CD8-positive, alpha-beta memory T cell (primary cell): Measurements from ENCODE around the gene P4HA2. TPM values are rescaled to one million over a fixed set of nuclear protein-coding genes. Genes with fewer than 3 reads are reported as not detected.
A peak's percentile ranks its signal among the peaks of the same experiment; 100 is the strongest.

Experiments
- CTCF ChIA-PET: fragments of 350-600 bp; sonication (Branson Sonifier 250); formaldehyde crosslinking; loops from one replicate; lab custom pipeline; 2021; ENCODE audit warnings: antibody characterized with exemption; lab: Charles Lee
- POLR2A ChIA-PET: fragments of 350-600 bp; sonication (Branson Sonifier 250); formaldehyde crosslinking; loops from one replicate; lab custom pipeline; 2021; ENCODE audit warnings: antibody characterized with exemption; lab: Charles Lee
- DNase-seq, 5 donors: peaks; one replicate each; pipeline versions ENCODE4 v3.0.0 to v3.0.0-alpha.2; 2020 to 2022; ENCODE audit warnings: mixed read lengths in 1 of 5
- H3K27ac ChIP-seq: one replicate; pipeline ENCODE4 v1.7.0; 2013; ENCODE audit warnings: low read depth, mild to moderate bottlenecking, low read length, moderate library complexity
- H3K27me3 ChIP-seq: 2 replicates; pipeline ENCODE4 v1.7.0; 2013; ENCODE audit warnings: low read length, mild to moderate bottlenecking; ENCODE audit not compliant: insufficient read depth, poor library complexity, severe bottlenecking
- H3K36me3 ChIP-seq: 2 replicates; pipeline ENCODE4 v1.7.0; 2013; ENCODE audit warnings: mild to moderate bottlenecking, low read length, moderate library complexity; ENCODE audit not compliant: insufficient read depth
- H3K4me1 ChIP-seq: 2 replicates; pipeline ENCODE4 v1.7.0; 2013; ENCODE audit warnings: mild to moderate bottlenecking, low read length, moderate library complexity; ENCODE audit not compliant: insufficient read depth
- H3K4me3 ChIP-seq: 2 replicates; pipeline ENCODE4 v1.7.0; 2013; ENCODE audit warnings: mild to moderate bottlenecking, low read length
- H3K9me3 ChIP-seq: 2 replicates; pipeline ENCODE4 v1.7.0; 2013; ENCODE audit warnings: mild to moderate bottlenecking, low read length
- H3K27ac Mint-ChIP-seq, 8 donors: one replicate each; pipeline ENCODE4 v1.8.0; 2020 to 2021; ENCODE audit warnings: mixed read lengths in 8 of 8, mild to moderate bottlenecking in 6 of 8, inconsistent platforms in 3 of 8, moderate library complexity in 3 of 8
- H3K27me3 Mint-ChIP-seq, 2 donors: one replicate each; pipeline ENCODE4 v1.8.0; 2020 to 2021; ENCODE audit warnings: mixed read lengths in 2 of 2, mild to moderate bottlenecking in 1 of 2, moderate library complexity in 1 of 2
- H3K36me3 Mint-ChIP-seq, 3 donors: one replicate each; pipeline ENCODE4 v1.8.0; 2020 to 2021; ENCODE audit warnings: mixed read lengths in 3 of 3, inconsistent platforms in 1 of 3, mild to moderate bottlenecking in 1 of 3
- H3K4me1 Mint-ChIP-seq, 3 donors: one replicate each; pipeline ENCODE4 v1.8.0; 2020 to 2021; ENCODE audit warnings: mixed read lengths in 3 of 3, inconsistent platforms in 1 of 3, mild to moderate bottlenecking in 1 of 3
- H3K4me3 Mint-ChIP-seq, 7 donors: one replicate each; pipeline ENCODE4 v1.8.0; 2020 to 2021; ENCODE audit warnings: mixed read lengths in 7 of 7, mild to moderate bottlenecking in 6 of 7, moderate library complexity in 4 of 7, inconsistent platforms in 2 of 7
- H3K9me3 Mint-ChIP-seq, 5 donors: one replicate each; pipeline ENCODE4 v1.8.0; 2020 to 2022; ENCODE audit warnings: mixed read lengths in 5 of 5, mild to moderate bottlenecking in 3 of 5, moderate library complexity in 2 of 5, inconsistent platforms in 1 of 5
- polyA plus RNA-seq: library from polyadenylated mRNA; unstranded; fragments of 300-500 nt; fragmentation: Illumina TruSeq; gene quantifications from one replicate; pipeline ENCODE4 v1.2.3, GENCODE V29; 2021
- total RNA-seq, 2 experiments: library from RNA; stranded (reverse); gene quantifications; one replicate each; pipeline ENCODE4 v1.2.3, GENCODE V29; 2021

The P4HA2 gene
- total RNA-seq, result 1 to 10 TPM; 7.2 to 7.9 TPM
- polyA plus RNA-seq, result not detected

GRCh38 chr5:132227485-132228240 lies at the start of gene P4HA2:
P4HA2 (minus strand) TSS chr5:132227853; CDS start chr5:132218626, 9,227 bp downstream.
- Mint-ChIP-seq H3K4me3 (peak within 1 kb of the TSS; percentile 21 to 72 (median 67)), H3K36me3 (no peaks in the 10 kb centered on the region), H3K4me1 (peaks cover 3 to 17% (median 16%) of the 10 kb centered on the region in 3 donors), H3K27me3 (peaks cover 15 to 37% of the 10 kb centered on the region in 2 donors), H3K27ac (peak within 1 kb of the TSS in 1 of 8 donors; percentile 26), H3K9me3 (no peaks in the 10 kb centered on the region)
- ChIA-PET CTCF (interaction anchor here (1.0 to 1.1 kb wide), 2 partner anchors 10 to 12 kb away, joined by 3 to 4 read pairs; no protein-coding TSS in a partner anchor), POLR2A (no interaction called here)
- Histone ChIP-seq H3K27me3 (no peaks in the 10 kb centered on the region), H3K4me3 (peak within 1 kb of the TSS; percentile 7), H3K4me1 (peaks cover 14% of the 10 kb centered on the region), H3K9me3 (no peaks in the 10 kb centered on the region), H3K27ac (peak within 1 kb of the TSS; percentile 53), H3K36me3 (no peaks in the 10 kb centered on the region)
- peak in 1 of 5 donors; percentile 19 for DNase-seq

- Histone ChIP-seq H3K9me3 (no peaks in the 10 kb centered on the region), H3K4me1 (no peaks in the 10 kb centered on the region), H3K36me3 (no peaks in the 10 kb centered on the region), H3K4me3 (no peak overlapping the region), H3K27ac (no peak overlapping the region), H3K27me3 (no peaks in the 10 kb centered on the region)
- ChIA-PET CTCF (interaction anchor here (1.2 kb wide), 1 partner anchor 212 kb away, joined by 3 read pairs; no protein-coding TSS in a partner anchor), POLR2A (no interaction called here)
- peaks cover 16 to 31% of the 10 kb centered on the region in 2 donors for H3K27me3 Mint-ChIP-seq
- H3K4me1 Mint-ChIP-seq, result peaks cover 3 to 8% (median 7%) of the 10 kb centered on the region in 3 donors
- no peaks in the 10 kb centered on the region for H3K36me3 Mint-ChIP-seq
- H3K27ac Mint-ChIP-seq, result no peak overlapping the region
- DNase-seq, result no peak
- no peak overlapping the region for H3K4me3 Mint-ChIP-seq
- H3K9me3 Mint-ChIP-seq, result no peaks in the 10 kb centered on the region
These were observed 49.6 kb upstream of the P4HA2 start for GRCh38 chr5:132277256-132277655.

GRCh38 chr5:132275367-132276220 lies 47.9 kb upstream of the P4HA2 start:
- no peaks in the 10 kb centered on the region for H3K27me3 ChIP-seq
- H3K27ac ChIP-seq, result no peak overlapping the region
- Mint-ChIP-seq H3K4me1 (peaks cover 3 to 14% (median 9%) of the 10 kb centered on the region in 3 donors), H3K4me3 (no peak overlapping the region), H3K36me3 (no peaks in the 10 kb centered on the region), H3K27me3 (peaks cover 19 to 34% of the 10 kb centered on the region in 2 donors), H3K9me3 (no peaks in the 10 kb centered on the region), H3K27ac (no peak overlapping the region)
- CTCF ChIA-PET, result interaction anchor here (1.0 kb wide), 1 partner anchor 18 kb away, joined by 4 read pairs; no protein-coding TSS in a partner anchor
- no peaks in the 10 kb centered on the region for H3K9me3 ChIP-seq
- no peak for DNase-seq
- no peak overlapping the region for H3K4me3 ChIP-seq
- H3K36me3 ChIP-seq, result no peaks in the 10 kb centered on the region
- POLR2A ChIA-PET, result no interaction called here
- H3K4me1 ChIP-seq, result no peaks in the 10 kb centered on the region

- peaks cover 16 to 28% of the 10 kb centered on the region in 2 donors for H3K27me3 Mint-ChIP-seq
- POLR2A ChIA-PET, result no interaction called here
These were observed 46.6 kb upstream of the P4HA2 start for GRCh38 chr5:132274050-132274792.

GRCh38 chr5:132273631-132274030 lies 46.0 kb upstream of the P4HA2 start:
- Histone ChIP-seq H3K4me1 (no peaks in the 10 kb centered on the region), H3K27me3 (no peaks in the 10 kb centered on the region), H3K4me3 (no peak overlapping the region), H3K9me3 (no peaks in the 10 kb centered on the region), H3K36me3 (no peaks in the 10 kb centered on the region), H3K27ac (no peak overlapping the region)
- no peak for DNase-seq
- Mint-ChIP-seq H3K27me3 (peaks cover 16 to 28% of the 10 kb centered on the region in 2 donors), H3K4me1 (peaks cover 3 to 14% (median 9%) of the 10 kb centered on the region in 3 donors), H3K9me3 (no peaks in the 10 kb centered on the region), H3K36me3 (no peaks in the 10 kb centered on the region), H3K4me3 (no peak overlapping the region), H3K27ac (no peak overlapping the region)
- CTCF ChIA-PET, result interaction anchor here (1.1 to 2.3 kb wide), 7 partner anchors 8 to 227 kb away, joined by 3 to 10 read pairs (median 5); no protein-coding TSS in a partner anchor
- POLR2A ChIA-PET, result no interaction called here

More at GRCh38 chr5:132274050-132274792, 46.6 kb upstream of the P4HA2 start:
- Histone ChIP-seq H3K36me3 (no peaks in the 10 kb centered on the region), H3K4me1 (no peaks in the 10 kb centered on the region), H3K9me3 (no peaks in the 10 kb centered on the region), H3K27ac (no peak overlapping the region), H3K4me3 (no peak overlapping the region), H3K27me3 (no peaks in the 10 kb centered on the region)
- no peaks in the 10 kb centered on the region for H3K36me3 Mint-ChIP-seq
- peak overlapping the region in 2 of 8 donors; percentile 34 to 50 for H3K27ac Mint-ChIP-seq
- CTCF ChIA-PET, result interaction anchor here (1.0 to 1.4 kb wide), 3 partner anchors 7 to 209 kb away, joined by 3 read pairs; partner anchors contain the start of gene SLC22A4
- no peak for DNase-seq
- peaks cover 3 to 14% (median 9%) of the 10 kb centered on the region in 3 donors for H3K4me1 Mint-ChIP-seq
- no peak overlapping the region for H3K4me3 Mint-ChIP-seq
- H3K9me3 Mint-ChIP-seq, result no peaks in the 10 kb centered on the region

- Histone ChIP-seq H3K36me3 (no peaks in the 10 kb centered on the region), H3K4me3 (no peak overlapping the region), H3K4me1 (no peaks in the 10 kb centered on the region), H3K27me3 (no peaks in the 10 kb centered on the region), H3K27ac (no peak overlapping the region), H3K9me3 (no peaks in the 10 kb centered on the region)
- Mint-ChIP-seq H3K4me1 (peaks cover 3 to 14% (median 9%) of the 10 kb centered on the region in 3 donors), H3K9me3 (no peaks in the 10 kb centered on the region), H3K27me3 (peaks cover 15 to 28% of the 10 kb centered on the region in 2 donors), H3K4me3 (peak overlapping the region in 2 of 7 donors; percentile 50 to 74), H3K27ac (no peak overlapping the region), H3K36me3 (no peaks in the 10 kb centered on the region)
- ChIA-PET POLR2A (interaction anchor here (0.6 kb wide), 1 partner anchor 1877 kb away, joined by 3 read pairs; no protein-coding TSS in a partner anchor), CTCF (interaction anchor here (0.6 to 2.3 kb wide), 17 partner anchors 9 to 548 kb away, joined by 3 to 10 read pairs (median 3); no protein-coding TSS in a partner anchor)
- DNase-seq, result peak; percentile 34 to 69 (median 46)
These were observed 44.9 kb upstream of the P4HA2 start for GRCh38 chr5:132272311-132273210.
